Right lobe of liver (tissue), 6 donors: ENCODE measurements around the gene RNF44. TPM values are rescaled to one million over a fixed set of nuclear protein-coding genes. Genes with fewer than 3 reads are reported as not detected.
"Not testable (repeated sequence)": the region's sequence is repeated elsewhere in the genome, so short reads cannot be mapped to it uniquely, and the experiment has no call there.

Source experiments
- ATAC-seq, 4 donors: fragments of 200-7000 bp; cut with Tn5 transposase; one replicate each; pipeline ENCODE4 v1.9.1; 2020; ENCODE audit warnings: mild to moderate bottlenecking in 4 of 4, moderate library complexity in 4 of 4
- DNase-seq, 3 donors: peaks; one replicate each; pipeline ENCODE4 v3.0.0-alpha.2; 2020
- H3K27ac ChIP-seq, 3 donors: fragments of 200-600 bp; one replicate each; pipeline ENCODE4 v1.8.0; 2022
- H3K27me3 ChIP-seq, 2 donors: fragments of 200-600 bp; one replicate each; pipeline ENCODE4 v1.8.0; 2022
- H3K36me3 ChIP-seq, 4 donors: fragments of 200-600 bp; sonication (generic) in 1 of 4; one replicate each; pipeline versions ENCODE4 v1.5.1 to v1.8.0; 2017 to 2022; ENCODE audit warnings: control low read depth in 1 of 4
- H3K4me1 ChIP-seq, 4 donors: fragments of 200-600 bp; sonication (generic) in 1 of 4; one replicate each; pipeline versions ENCODE4 v1.5.1 to v1.8.0; 2017 to 2022; ENCODE audit warnings: control low read depth in 1 of 4
- H3K4me3 ChIP-seq, 3 donors: fragments of 200-600 bp; one replicate each; pipeline ENCODE4 v1.8.0; 2022
- H3K9me3 ChIP-seq, 4 donors: fragments of 200-600 bp; sonication (generic) in 1 of 4; one replicate each; pipeline versions ENCODE4 v1.5.1 to v1.8.0; 2017 to 2022; ENCODE audit warnings: control low read depth in 1 of 4
- POLR2A ChIP-seq: fragments of 450-650 bp; IDR thresholded peaks from one replicate; pipeline ENCODE4 v1.6.1; 2017; ENCODE audit warnings: antibody characterized with exemption, mild to moderate bottlenecking
- WGBS: methylation state at CpG from one replicate; pipeline ENCODE4 v1.1.6; 2018; ENCODE audit warnings: low coverage, low lambda C conversion rate; ENCODE audit not compliant: insufficient coverage; ENCODE audit errors: missing lambda C conversion rate; 5-methylcytosine and 5-hydroxymethylcytosine counted together
- intact Hi-C, 2 donors: fragments of 100-400 bp; cut with DNase I; formaldehyde crosslinking; loops; one replicate each; pipeline versions ENCODE4 v1.11.2 to v1.14.1; 2022
- total RNA-seq, 6 experiments: library from RNA; depleted of rRNA in 2 of 6; stranded (reverse); fragments of >200 nt in 2 of 6; fragmentation: NEBNext Ultra II Directional in 3 of 6; extraction: Animal tissue kit (Norgen Biotek cat#: 25700) in 3 of 6; gene quantifications; one replicate each; pipeline versions ENCODE4 v1.1.0 to v1.2.4, GENCODE V29; 2016 to 2023
- TF ChIP-seq, protein P1 (sequence below), 4 donors: fragments of 200-600 bp in 3 of 4; fragments of 450-650 bp in 1 of 4; IDR thresholded peaks; one replicate each; pipeline versions ENCODE4 v1.5.1 to v1.8.0; 2016 to 2022; ENCODE audit warnings: antibody characterized with exemption in 4 of 4, mild to moderate bottlenecking in 2 of 4
- donor health status: DM: no; HTN: yes; CAD: no.
- donor health status: DM: no; HTN: no; CAD: no.
- donor health status: DM: no; HTN: no; CAD: no.
- donor health status: DM: no; HTN: yes; CAD: no.
- donor health status: DM: no; HTN: yes; CAD: no.

Gene RNF44
- total RNA-seq, 6 experiments from 2014 or later = 5.1 to 16.3 (median 12.7) TPM

DNA sequence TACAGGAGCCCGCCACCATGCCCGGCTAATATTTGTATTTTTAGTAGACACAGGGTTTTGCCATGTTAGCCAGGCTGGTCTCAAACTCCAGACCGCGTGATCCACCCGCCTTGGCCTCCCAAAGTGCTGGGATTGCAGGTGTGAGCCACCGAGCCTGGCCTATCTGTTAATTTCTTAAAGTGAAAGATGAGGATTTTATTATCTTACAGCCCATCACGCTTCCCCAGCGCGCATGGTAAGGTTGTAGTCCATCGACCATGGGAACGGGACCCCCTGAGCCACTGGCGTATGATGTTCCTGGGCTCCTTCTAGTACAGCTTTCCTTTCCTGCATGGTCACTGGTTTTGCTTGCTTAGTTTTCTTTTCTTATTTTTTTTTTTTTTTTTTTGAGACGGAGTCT, 20.6 kb upstream of the RNF44 start:
- DNase-seq = no peak
- Histone ChIP-seq H3K4me1 (no peaks in the 10 kb centered on the region), H3K36me3 (no peaks in the 10 kb centered on the region), H3K27ac (no peak overlapping the region), H3K27me3 (no peaks in the 10 kb centered on the region), H3K9me3 (no peaks in the 10 kb centered on the region), H3K4me3 (no peak overlapping the region)
- intact Hi-C loops = no loop called here
- TF ChIP-seq, protein P1, sequence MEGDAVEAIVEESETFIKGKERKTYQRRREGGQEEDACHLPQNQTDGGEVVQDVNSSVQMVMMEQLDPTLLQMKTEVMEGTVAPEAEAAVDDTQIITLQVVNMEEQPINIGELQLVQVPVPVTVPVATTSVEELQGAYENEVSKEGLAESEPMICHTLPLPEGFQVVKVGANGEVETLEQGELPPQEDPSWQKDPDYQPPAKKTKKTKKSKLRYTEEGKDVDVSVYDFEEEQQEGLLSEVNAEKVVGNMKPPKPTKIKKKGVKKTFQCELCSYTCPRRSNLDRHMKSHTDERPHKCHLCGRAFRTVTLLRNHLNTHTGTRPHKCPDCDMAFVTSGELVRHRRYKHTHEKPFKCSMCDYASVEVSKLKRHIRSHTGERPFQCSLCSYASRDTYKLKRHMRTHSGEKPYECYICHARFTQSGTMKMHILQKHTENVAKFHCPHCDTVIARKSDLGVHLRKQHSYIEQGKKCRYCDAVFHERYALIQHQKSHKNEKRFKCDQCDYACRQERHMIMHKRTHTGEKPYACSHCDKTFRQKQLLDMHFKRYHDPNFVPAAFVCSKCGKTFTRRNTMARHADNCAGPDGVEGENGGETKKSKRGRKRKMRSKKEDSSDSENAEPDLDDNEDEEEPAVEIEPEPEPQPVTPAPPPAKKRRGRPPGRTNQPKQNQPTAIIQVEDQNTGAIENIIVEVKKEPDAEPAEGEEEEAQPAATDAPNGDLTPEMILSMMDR (IDR thresholded peaks at IDR 0.05) = no peak
- no peak for TF ChIP-seq POLR2A
- no peak for ATAC-seq
- 94% methylated on average over 13 of the region's 13 CpGs for WGBS

DNA sequence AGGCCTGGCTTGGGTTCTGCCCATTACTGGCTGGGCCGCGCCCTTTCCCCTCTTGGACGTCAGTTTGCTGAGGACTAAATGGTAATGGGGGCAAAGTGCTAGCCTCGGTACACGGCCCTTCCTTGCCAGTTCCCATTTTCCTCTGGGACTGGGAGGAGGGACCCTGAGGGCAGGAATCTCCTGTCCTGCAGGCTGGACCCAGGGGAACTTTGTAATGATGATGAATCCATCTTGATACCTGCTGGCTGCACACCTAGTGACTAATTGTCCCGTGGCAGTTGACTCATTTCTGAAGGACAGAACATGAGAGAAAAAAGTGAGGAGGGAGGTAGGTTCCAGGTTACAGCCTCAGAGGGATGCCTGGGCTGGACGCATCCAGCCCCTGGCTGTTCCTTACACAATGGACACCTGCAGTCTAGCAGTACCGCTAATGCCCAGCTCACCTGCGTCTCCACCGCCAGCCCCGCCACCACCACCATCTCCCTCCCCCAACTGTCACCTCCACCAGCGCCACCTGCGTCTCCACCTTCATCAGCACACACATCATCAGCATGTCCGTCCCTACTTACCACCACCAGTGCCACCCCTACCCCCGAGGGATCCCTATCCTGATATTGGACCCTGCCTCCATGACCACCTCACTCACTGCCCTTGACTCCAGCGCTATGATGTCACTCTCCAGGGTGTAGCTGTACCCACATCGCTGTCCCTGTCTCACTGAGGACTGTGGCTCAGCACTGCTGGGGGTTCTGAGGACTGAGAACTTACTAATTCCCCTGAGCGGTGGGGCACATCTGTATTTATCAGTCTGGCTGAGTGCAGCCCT, 16.3 kb upstream of the RNF44 start:
- TF ChIP-seq, protein P1 (IDR thresholded peaks at IDR 0.05) = no peak
- TF ChIP-seq POLR2A = no peak
- no peaks in the 10 kb centered on the region for H3K9me3 ChIP-seq
- H3K4me3 ChIP-seq = no peak overlapping the region
- no peak overlapping the region for H3K27ac ChIP-seq
- H3K36me3 ChIP-seq = no peaks in the 10 kb centered on the region
- ATAC-seq (peak in 1 of 4 donors; percentile 6), DNase-seq (no peak)
- no peaks in the 10 kb centered on the region for H3K27me3 ChIP-seq
- WGBS = 71% methylated on average over 7 of the region's 18 CpGs
- intact Hi-C loops = no loop called here
- peaks cover 0 to 9% (median 0%) of the 10 kb centered on the region in 4 donors for H3K4me1 ChIP-seq

DNA sequence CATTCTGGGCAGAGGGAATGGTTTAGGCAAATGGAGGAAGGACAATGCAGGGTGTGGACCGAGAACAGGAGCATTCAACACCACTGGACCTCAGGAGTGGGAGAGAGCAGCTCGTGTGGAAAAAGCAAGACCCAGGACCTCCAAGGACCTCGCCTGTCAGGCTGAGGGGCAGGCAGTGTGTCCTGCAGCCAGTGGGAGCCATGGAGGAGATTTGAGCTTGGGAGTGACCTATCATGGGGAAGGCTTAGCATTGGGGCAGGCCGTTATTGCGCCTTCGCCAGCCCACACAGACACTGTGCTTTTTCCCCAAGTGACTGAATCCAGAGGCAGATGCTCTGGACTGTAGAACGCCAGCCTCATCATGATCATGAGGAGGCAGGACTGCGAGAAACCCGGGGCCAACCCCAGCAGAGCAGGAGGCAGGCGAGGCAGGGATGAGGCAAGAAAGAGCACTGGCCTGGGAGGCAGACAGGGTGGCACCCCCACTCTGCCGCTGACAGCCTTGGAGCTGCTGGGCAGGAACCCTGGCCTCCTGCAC, 15.2 kb upstream of the RNF44 start:
- peaks cover 0 to 9% (median 0%) of the 10 kb centered on the region in 4 donors for H3K4me1 ChIP-seq
- no peak for ATAC-seq
- no peaks in the 10 kb centered on the region for H3K36me3 ChIP-seq
- TF ChIP-seq POLR2A = no peak
- TF ChIP-seq, protein P1 (IDR thresholded peaks at IDR 0.05) = no peak
- intact Hi-C loops = no loop called here
- no peak overlapping the region for H3K4me3 ChIP-seq
- WGBS = 88% methylated on average over 3 of the region's 11 CpGs
- H3K9me3 ChIP-seq = no peaks in the 10 kb centered on the region
- no peak for DNase-seq
- no peak overlapping the region for H3K27ac ChIP-seq
- H3K27me3 ChIP-seq = no peaks in the 10 kb centered on the region

DNA sequence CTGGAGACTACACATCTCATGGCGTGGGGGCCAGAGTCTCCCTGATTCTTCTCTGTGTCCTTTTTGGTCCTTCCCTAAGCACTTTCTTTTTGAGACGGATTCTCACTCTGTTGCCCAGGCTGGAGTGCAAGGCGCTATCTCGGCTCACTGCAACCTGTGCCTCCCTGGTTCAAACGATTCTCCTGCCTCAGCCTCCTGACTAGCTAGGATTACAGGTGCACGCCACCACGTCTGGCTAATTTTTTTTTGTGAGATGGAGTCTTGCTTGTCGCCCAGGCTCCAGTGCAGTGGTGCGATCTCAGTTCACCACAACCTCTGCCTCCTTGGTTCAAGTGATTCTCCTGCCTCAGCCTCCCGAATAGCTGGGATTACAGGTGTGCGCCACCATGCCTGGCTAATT, 13.7 kb upstream of the RNF44 start:
- H3K4me3 ChIP-seq, H3K27ac ChIP-seq, H3K4me1 ChIP-seq, DNase-seq, ATAC-seq, H3K27me3 ChIP-seq, H3K9me3 ChIP-seq, intact Hi-C loops, H3K36me3 ChIP-seq: not testable (repeated sequence)
- WGBS = 83% methylated on average over 9 of the region's 11 CpGs

DNA sequence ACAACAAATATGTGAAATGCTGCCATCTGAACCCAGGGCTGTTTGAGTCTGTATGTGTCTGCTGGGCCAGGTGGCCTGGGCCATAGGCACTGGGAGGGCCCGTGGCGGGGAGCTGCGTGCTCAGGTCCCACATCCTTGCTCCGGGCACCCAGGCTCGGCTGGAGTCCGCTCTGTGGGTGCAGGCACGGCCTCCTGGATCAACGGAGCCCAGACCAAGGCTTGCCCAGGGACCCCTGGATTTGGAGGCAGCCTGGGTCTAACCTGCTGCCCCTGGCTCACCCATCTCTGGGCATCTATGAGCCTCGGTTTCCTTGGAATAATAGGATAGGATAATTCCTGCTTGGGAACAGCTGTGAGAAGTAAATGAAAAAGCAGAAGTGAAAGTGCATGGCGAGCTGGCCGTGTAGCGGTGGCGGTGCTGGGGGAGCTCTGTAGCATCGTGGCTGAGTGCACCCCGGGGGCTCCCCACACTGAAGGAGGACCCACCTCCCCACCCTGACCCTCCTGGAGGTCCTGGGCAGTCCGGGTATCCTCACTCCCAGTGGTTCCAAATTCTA, 13.2 kb upstream of the RNF44 start:
- Histone ChIP-seq H3K27ac (no peak overlapping the region), H3K4me1 (peaks cover 0 to 9% (median 0%) of the 10 kb centered on the region in 4 donors), H3K27me3 (no peaks in the 10 kb centered on the region), H3K4me3 (no peak overlapping the region), H3K36me3 (no peaks in the 10 kb centered on the region), H3K9me3 (no peaks in the 10 kb centered on the region)
- WGBS = 68% methylated on average over 14 of the region's 16 CpGs
- DNase-seq (peak in 1 of 3 donors; percentile 50), ATAC-seq (no peak)
- intact Hi-C loops = no loop called here
- no peak for TF ChIP-seq POLR2A
- TF ChIP-seq, protein P1 (IDR thresholded peaks at IDR 0.05) = no peak
